Stimulated activated CD4-positive, alpha-beta T cell treated with anti-CD3 and anti-CD28 coated beads, Interleukin-15, amount 100 ng/mL, for 1 hour (primary cell): ENCODE results near the gene CCNL2.
"Not testable (repeated sequence)": the region's sequence is repeated elsewhere in the genome, so short reads cannot be mapped to it uniquely, and the experiment has no call there.

Experiments used
- DNase-seq, 2 donors: peaks; one replicate each; pipeline ENCODE4 v3.0.0-alpha.2; 2020; ENCODE audit warnings: low read depth in 1 of 2, low spot score in 1 of 2

Gene CCNL2

DNA sequence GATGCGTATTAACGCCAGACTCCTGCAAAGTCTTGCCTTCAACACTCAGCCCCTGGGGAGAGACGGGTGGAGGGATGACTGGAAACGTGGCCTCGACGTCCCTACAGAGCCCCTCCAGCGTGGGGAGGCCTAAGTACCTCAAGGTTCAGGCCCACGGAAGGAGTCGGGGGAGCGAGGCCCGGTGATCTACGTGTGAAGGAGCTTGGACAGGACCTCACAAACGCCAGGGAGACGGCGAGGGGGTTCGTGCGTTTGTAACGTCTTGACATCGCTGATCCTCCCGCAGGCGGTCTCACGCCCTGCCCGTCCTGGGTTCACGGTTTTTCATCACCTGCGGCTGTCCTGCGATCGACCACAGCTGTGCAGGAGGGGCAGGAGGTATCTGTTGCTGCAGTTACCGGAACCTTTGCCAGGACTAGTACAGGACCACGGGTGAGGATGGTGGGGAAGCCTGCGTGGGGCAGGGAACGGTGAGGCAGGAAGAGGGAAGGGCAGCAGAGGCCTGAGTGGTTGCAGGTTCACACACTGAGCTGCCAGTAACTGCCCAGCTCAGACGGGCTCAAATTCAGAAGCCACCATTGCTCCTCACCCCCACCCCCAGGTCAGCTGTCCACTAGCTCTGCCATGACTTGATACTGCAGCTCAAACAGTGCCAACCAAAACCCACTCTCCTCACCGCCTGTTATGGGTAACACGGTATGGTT, 889 bp upstream of the CCNL2 start:
- DNase-seq, result no peak

DNA sequence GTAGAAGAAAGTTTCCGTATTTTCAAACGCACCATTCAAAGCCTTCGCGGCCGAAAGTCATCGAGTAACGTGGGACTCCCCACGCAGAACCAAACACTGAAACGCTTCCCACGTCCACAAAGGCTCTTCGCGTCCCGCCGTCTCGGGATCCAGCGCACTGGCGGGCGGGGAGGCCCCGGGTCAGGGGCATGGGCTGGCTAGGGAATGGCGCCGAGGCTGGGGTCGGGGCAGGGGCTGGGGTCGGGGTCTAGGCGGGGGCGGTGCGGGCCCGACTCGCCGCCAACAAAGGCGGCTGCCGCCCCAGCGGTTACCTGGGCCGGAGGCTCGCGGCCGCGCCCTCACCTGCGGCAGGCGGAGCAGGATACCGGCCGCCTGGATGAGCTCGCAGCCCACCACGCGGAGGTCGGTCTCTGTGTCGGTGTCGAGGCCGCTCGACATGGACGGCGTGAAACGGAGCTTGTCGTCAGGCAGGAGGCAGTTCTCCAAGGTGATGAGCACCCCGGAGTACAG, 403 bp downstream of the CCNL2 start:
- DNase-seq, result no peak

DNA sequence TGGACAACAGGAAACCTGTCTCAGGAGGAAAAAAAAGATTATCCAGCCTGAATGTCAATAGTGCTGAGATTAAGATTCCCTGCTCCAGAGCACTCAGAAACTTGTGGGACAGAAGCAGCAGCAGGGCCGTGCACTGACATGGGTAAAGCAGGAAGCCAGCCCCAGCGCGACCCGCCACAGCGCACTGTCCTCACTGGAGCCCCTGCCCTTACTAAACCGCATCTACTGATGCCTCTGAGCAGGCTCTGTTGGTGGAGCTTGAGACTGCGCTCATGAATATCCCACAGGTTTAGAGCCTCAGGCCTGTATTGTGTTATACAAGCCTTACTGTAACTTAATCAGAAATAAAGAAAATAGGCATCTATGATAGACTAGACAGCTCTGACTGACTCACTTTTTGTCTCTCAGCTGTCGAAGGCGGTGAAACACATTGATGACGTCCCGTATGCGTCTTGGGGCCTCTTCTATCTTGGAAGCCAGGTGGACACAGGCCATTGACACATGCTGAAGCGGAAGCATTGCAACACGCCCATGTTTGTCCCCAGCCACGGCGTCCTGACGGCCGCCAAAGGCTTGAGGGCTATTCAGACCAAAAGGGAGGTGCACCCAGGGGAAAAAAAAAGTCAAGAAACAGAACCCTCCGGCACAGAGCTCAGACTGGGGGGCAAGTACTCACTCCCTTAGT, 1.2 kb downstream of the CCNL2 start:
- DNase-seq, result no peak

DNA sequence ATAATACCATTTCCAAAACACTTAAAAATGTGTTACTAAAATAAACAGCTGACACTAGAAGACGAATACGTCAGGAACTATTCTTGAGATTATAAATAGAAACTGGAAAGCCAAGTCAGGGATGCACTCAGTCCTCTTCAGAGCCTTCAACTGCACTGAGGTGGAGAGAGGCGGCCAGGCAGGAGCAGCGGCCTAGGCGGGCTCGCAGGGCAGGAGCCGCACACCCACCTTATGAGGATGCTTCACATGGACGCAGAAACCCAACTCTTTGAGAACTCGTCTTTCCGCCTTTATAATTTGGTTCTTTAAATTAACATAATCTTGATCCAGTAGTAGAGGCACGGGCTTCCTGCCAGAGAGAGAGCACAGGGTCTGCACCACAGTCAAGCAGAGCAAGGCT, 4.0 kb downstream of the CCNL2 start:
- no peak for DNase-seq

DNA sequence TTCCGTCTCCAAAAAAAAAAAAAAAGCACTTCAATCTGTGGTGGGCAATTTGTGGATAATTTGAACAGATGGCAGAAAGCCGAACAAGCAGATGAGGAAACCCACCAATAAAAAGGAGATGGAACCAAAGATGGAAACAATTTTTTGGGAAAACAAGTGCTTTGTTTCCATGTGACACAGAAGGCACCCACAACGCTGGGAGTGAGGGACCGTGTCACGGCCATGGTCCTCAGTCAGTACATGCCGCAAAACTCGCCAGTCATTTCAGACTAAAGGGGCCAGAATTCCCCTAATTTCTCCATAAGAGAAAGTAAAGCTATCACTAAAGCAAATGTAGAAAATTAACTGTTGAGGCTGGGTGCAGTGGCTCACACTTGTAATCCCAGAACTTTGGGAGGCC, 5.0 kb downstream of the CCNL2 start:
- no peak for DNase-seq

DNA sequence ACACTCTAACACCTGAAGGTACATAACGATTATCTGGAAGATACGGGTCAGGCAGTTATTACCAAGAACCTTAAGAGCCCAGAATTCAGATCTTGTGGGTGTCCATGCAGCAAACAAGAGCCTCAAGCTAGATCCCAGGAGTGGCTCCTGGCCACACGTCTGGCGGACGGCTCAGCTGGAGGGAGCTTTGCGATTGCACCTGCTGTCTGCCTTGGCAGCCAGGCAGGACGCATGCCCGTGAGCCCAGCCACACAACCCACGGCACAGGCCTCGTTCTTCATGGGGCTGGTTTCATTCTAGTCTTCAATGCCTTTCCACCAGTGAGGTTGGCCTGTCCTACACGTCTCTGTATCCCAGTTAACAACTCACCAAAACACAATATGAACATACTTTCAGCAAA, 5.7 kb downstream of the CCNL2 start:
- DNase-seq, result no peak

DNA sequence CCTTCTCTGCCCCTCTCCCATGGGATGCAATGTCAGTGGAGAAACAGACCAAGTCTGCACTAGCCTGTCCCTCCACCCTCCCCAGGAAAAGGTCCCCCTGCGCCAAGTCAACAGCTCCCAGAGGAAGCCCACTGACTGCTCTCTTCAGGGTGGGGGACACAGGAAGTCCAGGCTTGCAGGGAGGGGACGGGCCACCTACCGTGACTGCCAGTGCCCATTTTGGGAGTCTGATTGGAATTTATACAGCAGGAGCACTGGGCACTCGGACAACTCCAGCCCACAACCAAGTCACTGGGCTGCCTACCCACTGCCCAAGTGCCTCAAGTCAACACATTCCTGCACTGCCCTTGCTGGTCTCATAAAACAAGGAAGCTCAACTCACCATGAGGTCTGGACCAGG, 6.1 kb downstream of the CCNL2 start:
- DNase-seq, result no peak

DNA sequence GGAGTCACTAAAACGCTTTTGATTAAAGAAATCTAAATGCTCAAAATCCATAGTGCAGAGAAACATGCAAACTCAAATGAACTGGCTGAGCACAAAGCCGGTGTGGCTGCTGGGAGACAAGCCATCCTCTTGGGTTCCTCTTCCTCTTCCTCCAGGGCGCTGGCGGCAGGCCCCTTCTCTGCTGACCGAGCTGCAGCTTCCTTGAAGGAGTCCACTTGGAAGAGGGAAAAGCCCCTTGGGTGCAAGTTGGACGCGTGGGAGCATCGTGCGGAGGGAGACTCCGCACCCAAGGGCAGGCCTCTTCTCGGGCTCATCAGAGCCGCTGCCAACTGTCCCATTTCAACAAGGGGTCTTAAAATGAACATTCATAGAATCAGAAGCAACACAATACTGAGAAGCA, 7.9 kb downstream of the CCNL2 start:
- no peak for DNase-seq

DNA sequence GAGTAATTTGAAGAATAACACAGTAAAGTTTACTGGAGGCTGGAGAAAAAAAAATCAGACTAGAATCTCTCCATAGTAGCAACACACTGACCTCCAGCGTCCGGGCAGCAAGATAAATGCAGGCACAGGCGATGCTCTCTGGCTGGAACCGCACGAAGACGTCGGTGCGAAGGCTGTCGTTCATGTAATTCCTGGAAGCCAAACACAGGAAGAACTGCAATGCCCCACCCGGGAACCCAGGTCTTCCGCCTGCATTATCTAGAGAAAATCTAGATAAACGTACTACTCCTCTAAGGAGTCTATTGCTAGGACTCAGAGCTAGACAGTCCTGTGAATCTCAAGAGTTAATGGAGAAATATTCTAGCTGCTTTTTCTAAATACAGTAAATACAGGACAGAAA, 8.5 kb downstream of the CCNL2 start:
- no peak for DNase-seq

DNA sequence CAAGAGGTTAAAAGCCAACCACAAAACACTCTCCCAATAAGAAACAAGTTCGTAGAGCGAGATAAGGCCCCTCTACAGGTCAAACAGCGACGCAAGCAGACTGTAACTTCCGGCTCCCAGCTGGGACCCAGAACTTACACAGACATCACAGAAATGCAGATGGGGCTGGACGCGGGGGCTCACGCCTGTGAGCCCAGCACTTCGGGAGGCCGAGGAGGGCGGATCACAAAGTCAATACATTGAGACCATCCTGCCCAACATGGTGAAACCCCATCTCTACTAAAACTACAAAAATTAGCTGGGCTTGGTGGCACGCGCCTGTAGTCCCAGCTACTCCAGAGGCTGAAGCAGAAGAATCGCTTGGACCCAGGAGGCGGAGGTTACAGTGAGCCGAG, 11.1 kb downstream of the CCNL2 start:
- no peak for DNase-seq

DNA sequence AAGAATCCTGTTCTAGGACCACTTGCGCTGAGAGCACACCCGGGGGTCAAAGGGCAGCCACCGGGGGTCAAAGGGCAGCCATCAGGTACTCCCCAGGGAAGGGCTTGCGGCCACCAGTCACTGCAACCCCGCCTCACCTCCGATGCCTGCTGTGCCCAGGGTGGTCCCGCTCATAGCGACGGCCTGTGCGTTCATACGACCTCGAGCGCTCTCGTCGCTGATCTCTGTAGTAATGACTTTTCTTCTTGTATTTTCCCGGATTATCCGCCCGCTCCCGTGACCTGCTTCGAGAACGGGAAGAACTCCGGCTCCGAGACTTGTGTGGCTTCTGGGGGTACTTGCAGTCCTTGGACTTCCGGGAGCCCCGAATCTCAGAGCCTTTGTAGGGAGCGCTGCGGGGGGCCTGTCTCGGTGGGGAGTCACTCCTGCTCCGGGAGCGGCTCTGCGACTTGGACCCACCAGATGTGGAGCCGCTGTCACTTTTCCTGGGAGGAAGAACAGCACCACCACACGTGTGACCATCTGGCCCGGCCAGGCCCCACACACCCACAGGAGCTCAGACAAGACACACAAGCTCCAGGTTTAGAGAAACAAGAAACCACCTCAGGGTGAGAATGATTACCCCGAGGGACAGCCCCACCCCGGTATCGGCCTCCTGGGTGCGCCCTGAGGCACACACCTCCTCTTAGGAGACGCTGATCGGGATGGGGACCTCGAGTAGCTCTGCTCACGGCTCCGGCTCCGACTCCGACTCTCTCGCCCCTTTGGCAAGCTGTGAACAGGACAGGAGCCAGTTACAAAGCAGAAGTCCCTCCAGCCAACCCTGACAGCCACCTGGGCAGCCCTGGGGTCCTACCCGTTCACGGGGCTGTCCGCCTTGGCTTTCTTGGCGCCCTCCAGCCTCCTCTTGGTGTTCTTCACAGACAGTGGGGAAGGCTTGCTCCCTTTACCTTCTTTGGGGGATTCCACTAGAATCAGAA, 11.7 kb downstream of the CCNL2 start:
- no peak for DNase-seq

DNA sequence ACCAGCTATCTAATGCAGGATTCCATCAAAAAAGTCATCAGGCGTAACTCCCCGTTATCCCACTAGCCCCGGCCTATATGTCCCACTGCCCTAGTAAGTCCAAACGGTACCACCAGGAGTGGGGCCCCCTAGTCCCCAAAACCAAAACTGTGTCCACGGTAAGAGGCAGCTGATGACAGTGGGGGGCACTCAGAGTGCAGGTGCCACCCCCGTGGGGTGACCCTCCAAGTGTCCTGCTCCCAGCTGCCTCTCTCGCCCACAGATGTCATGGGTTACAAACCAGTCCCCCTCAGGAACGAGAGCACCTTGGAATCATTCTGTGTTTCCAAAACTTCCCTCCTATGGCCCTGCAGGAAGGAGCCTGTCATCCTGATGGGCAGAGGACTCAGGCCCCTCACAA, 13.2 kb downstream of the CCNL2 start:
- no peak for DNase-seq

DNA sequence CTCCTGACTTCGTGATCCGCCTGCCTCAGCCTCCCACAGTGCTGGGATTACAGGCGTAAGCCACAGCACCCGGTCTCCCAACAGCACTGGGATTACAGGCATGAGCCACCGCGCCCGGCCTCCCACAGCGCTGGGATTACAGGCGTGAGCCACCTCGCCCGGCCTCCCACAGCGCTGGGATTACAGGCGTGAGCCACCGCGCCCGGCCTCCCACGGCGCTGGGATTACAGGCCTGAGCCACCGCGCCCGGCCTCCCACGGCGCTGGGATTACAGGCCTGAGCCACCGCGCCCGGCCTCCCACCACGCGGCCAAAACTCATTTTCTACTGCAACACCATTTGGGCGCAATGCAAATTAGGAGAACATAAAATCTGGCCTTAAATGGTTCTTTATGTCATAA, 13.8 kb downstream of the CCNL2 start:
- not testable (repeated sequence) for DNase-seq

DNA sequence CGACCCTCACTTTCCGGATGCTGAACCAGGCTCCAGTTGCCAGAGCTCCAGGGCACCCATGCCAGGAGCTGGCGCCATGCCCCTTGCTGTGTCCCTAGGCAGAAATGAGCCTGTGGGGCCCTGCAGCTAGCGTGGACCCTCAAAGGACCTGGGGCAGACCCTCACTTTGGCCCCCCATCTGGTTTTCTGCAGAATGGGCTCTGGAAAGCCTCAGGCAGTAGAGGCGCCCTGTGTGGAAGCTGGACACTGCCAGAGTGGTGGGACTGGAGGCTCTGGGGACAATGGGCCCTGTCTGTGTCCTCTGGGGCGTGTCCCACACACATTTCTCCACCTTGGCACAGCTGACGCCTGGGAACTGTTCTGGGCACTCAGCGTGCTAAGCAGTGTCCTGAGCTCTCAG, 17.8 kb downstream of the CCNL2 start:
- DNase-seq, result no peak

DNA sequence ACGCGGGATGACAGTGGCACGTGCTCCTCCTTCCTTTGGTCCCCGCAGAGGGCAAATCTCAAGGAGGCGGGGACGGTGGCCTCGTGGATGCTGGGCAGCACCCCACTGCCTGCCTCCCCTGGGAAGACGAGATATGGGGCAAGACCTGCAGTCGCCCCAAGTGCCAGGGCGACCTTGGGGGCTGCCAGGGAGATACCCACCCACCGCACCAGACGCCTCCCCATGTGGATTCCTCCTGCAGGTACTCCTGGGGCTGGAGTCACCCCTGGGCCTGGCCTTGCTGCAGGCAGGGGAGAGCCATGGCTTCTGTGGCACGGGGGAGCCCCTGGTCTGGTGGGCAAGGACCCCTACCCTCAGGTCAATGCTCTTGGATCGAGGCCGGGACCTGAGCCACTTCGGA, 18.3 kb downstream of the CCNL2 start:
- no peak for DNase-seq

DNA sequence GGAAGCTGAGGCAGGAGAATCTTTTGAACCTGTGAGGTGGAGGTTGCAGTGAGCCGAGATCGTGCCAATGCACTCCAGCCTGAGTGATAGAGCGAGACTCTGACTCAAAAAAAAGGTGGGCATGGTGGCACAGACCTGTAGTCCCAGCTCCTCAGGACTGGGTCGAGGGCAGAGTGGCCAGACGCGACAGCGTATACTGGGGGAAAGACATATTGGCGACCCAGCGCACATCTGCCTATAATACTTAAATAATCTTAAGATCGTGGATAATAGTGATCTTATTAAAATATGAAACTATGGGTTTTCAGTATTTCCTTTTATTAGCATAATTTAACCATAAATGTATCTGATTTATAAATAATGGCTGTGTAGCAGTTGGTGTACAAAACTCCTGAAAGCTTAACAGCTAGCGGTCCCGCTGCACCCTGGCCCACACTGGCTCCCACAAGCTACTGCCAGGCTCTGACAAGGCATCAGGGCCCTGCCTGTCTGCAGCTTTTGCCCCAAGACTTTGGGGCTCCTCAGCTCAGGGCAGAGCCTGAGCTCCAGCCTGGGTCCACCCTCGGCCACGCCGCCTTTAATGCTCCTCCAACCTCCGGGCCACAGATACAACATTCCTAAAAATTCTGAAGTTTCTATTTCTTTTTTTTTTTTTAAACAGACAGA, 21.5 kb downstream of the CCNL2 start:
- DNase-seq, result no peak

DNA sequence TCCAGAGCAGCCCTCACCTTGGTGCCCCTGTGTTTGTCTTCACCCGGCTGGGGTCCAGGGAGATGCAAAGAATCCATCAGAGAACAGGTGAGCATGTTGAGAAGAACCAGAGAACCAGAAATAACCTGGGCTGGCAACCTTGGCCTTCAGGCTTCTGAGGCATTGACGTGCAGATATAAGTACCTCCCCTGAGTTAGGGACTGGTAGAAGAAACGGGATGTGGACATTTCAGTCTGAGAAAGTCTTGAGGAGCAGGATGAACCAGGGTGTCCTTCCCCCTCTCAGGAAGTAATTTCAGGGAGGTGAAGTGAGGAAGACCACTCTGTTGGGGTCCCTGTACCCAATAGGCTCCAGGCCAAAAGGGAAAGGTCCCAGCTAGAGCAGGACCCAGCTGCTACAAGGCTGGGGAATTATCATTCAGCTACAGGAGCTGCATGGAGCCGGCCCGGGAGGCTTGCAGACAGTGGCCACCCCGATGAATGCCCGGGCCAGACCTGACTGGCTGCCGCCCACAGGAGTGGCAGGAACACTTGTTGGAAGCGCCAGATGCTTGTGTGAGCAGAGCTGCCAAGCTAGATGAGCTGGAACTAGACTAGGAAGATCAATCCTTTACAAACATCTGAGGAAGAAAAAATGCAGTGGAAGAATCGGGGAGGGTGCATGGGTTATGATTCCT, 22.4 kb downstream of the CCNL2 start:
- no peak for DNase-seq

DNA sequence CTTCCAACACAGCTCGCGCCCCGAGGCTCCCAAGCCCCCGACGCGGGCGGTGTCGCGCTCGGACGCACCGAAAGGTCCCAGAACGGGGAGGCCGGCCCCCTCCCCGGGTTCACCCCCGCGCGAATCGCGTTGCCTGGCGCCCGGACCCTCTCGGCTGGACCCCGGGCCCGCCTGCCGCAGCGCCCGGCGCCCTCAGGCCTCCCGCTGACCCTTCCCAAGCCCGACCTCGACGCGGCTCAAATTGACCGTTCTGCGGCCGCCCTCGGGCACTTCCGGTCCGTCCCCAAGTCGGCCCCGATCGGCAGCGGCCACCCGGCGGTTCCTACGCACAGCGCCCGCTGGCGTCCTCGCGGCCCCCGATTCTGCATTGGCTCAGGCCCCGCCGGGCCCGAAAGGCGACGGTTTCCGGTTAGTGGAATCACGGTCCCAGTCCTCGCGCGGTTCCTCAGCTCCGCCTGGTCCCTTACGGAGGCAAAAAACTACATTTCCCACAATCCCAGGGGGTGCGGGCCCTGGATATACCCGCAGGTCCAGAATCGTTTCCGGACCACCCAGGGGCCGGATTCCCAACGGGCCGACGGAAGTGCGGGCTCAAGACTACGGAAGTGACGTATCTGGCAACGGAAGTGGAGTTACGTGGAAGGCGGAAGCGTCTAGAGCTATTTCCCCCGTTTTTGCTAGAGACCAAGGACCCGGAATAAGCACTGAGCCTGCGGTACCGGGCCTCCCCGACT, 24.0 kb downstream of the CCNL2 start, which contains the start of gene AURKAIP1:
AURKAIP1 (minus strand) TSS at position 279 of the 734 bp plus-strand sequence. CDS start 451 bp downstream, outside the sequence.
- peak; percentile 87 to 88 for DNase-seq

DNA sequence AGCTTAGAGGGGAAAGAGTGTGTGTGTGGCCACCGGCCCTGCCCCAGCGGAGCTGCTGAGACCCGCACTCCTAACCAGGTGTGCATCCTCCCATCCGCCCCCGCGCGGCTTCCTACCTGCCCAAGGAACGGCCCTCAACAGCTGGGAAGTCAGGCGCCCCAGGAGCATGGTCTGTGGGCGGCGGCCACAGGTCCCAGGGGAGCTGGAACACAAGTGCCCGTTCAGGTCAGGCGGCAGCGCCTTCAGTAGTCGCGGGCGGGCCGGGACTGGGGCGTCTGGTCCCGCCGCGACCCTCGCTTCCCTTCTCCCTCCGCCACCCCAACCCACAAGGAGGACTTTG, 24.6 kb downstream of the CCNL2 start:
- no peak for DNase-seq
